ENCODE measurements around the gene C19orf44.

DNA sequence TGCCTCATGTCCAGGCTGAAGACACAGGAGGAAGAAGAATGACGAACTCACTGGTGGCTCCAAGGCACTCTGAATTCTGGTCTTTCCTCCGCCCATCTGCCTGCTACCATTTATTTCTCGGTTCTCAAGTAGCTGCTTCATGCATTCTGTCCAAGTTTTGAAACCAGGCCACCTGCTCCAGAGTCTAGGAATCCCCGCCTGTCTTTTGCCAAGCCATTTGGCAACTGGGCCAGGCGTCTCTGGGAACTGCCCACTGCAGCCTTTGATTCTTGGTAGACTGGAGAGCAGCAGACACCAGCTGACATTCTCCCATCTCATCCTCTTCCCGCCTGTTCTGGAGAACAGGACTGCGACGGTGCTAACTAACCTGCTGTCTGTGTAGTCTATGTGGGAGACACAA, 65.2 kb downstream of the C19orf44 start:
- TF ChIP-seq, protein P1, sequence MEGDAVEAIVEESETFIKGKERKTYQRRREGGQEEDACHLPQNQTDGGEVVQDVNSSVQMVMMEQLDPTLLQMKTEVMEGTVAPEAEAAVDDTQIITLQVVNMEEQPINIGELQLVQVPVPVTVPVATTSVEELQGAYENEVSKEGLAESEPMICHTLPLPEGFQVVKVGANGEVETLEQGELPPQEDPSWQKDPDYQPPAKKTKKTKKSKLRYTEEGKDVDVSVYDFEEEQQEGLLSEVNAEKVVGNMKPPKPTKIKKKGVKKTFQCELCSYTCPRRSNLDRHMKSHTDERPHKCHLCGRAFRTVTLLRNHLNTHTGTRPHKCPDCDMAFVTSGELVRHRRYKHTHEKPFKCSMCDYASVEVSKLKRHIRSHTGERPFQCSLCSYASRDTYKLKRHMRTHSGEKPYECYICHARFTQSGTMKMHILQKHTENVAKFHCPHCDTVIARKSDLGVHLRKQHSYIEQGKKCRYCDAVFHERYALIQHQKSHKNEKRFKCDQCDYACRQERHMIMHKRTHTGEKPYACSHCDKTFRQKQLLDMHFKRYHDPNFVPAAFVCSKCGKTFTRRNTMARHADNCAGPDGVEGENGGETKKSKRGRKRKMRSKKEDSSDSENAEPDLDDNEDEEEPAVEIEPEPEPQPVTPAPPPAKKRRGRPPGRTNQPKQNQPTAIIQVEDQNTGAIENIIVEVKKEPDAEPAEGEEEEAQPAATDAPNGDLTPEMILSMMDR (conservative IDR thresholded peaks at IDR 0.05; ENCODE audit: low read length), result no peak
- no peak for TF ChIP-seq EZH2phosphoT487 (IDR thresholded peaks at IDR 0.05; ENCODE audit: borderline replicate concordance)
